Panc1 (cell line): ENCODE measurements around the gene DPM2. TPM values are rescaled to one million over a fixed set of nuclear protein-coding genes. Genes with fewer than 3 reads are reported as not detected.

Source experiments
- ATAC-seq: fragments of 200-7000 bp; cut with Tn5 transposase; 2 replicates; pipeline ENCODE4 v1.9.1; 2020; ENCODE audit warnings: mild to moderate bottlenecking, moderate library complexity
- BruUV-seq: library from RNA; stranded (reverse); fragments of 400-500 nt; replicated peaks from 2 replicates; lab custom pipeline; 2021; lab: Mats Ljungman, UMichigan
- CTCF ChIA-PET: fragments of 300-600 bp; sonication (Branson Sonifier 250); formaldehyde crosslinking; loops from one replicate; lab custom pipeline; 2022; ENCODE audit warnings: antibody characterized with exemption; lab: Charles Lee
- POLR2A ChIA-PET: fragments of 300-600 bp; sonication (Branson Sonifier 250); formaldehyde crosslinking; loops from one replicate; lab custom pipeline; 2022; ENCODE audit warnings: antibody characterized with exemption; lab: Charles Lee
- DNase-seq: peaks from one replicate; pipeline ENCODE4 v3.0.0-alpha.2; 2010; ENCODE audit warnings: low read depth, low spot score
- H3K27ac ChIP-seq: 2 replicates; pipeline ENCODE4 v1.5.1; 2011; ENCODE audit warnings: mild to moderate bottlenecking, low read length, inconsistent platforms
- H3K27me3 ChIP-seq: fragments of 200-500 bp; sonication (Bioruptor generic); 2 replicates; pipeline ENCODE4 v1.6.0; 2014; ENCODE audit warnings: low read length, inconsistent platforms; ENCODE audit not compliant: control insufficient read depth, insufficient read depth
- H3K36me3 ChIP-seq: fragments of 200-500 bp; sonication (Bioruptor generic); 2 replicates; pipeline ENCODE4 v1.5.1; 2014; ENCODE audit warnings: inconsistent platforms, mild to moderate bottlenecking, low read length, moderate library complexity; ENCODE audit not compliant: control insufficient read depth, insufficient read depth
- H3K4me1 ChIP-seq: 2 replicates; pipeline ENCODE4 v1.5.1; 2011; ENCODE audit warnings: inconsistent platforms, mild to moderate bottlenecking, low read length, moderate library complexity; ENCODE audit not compliant: control insufficient read depth, insufficient read depth
- H3K4me3 ChIP-seq, 2 experiments: 2 replicates each; pipeline ENCODE4 v1.5.1; 2011 to 2012; ENCODE audit warnings: low read depth in 2 of 2, low read length in 2 of 2, mild to moderate bottlenecking in 2 of 2, inconsistent platforms in 1 of 2, moderate library complexity in 1 of 2
- H3K9me3 ChIP-seq: fragments of 200-500 bp; sonication (Bioruptor generic); 2 replicates; pipeline ENCODE4 v1.5.1; 2014; ENCODE audit warnings: low read depth, mild to moderate bottlenecking, inconsistent platforms, low read length, moderate library complexity; ENCODE audit not compliant: control insufficient read depth, insufficient read depth
- CTCF ChIP-seq: fragments of 450-650 bp; IDR thresholded peaks from 2 replicates; pipeline ENCODE4 v1.5.1; 2017; ENCODE audit warnings: mild to moderate bottlenecking
- POLR2AphosphoS5 ChIP-seq: IDR thresholded peaks from 2 replicates; pipeline ENCODE4 v1.6.1; 2012; ENCODE audit warnings: mild to moderate bottlenecking, low read depth, low read length, moderate library complexity
- REST ChIP-seq, 2 experiments: IDR thresholded peaks; 2 replicates each; pipeline ENCODE4 v1.6.1; 2011 to 2012; ENCODE audit warnings: low read depth in 2 of 2, control low read depth in 1 of 2, low read length in 1 of 2, mild to moderate bottlenecking in 1 of 2, moderate library complexity in 1 of 2; ENCODE audit not compliant: insufficient read depth in 1 of 2
- SIN3A ChIP-seq: IDR thresholded peaks from 2 replicates; pipeline ENCODE4 v1.6.1; 2012; ENCODE audit warnings: low read depth, mild to moderate bottlenecking, low read length, moderate library complexity, borderline replicate concordance; ENCODE audit not compliant: insufficient read depth
- TCF7L2 ChIP-seq: IDR thresholded peaks from 2 replicates; pipeline ENCODE4 v1.6.1; 2011; ENCODE audit warnings: mild to moderate bottlenecking, low read depth, low read length, inconsistent platforms
- in situ Hi-C: cut with HindIII; loops from 2 replicates; pipeline ENCODE4 v1.10.0; 2016; ENCODE audit warnings: low sequenced_read_pairs, low pct_unique_long_range_greater_than_20kb
- intact Hi-C: fragments of 100-400 bp; cut with micrococcal nuclease; formaldehyde crosslinking; loops from one replicate; pipeline ENCODE4 v1.10.0; 2022; ENCODE audit not compliant: unreplicated experiment
- total RNA-seq: library from RNA; stranded (reverse); gene quantifications from one replicate; pipeline ENCODE4 v1.2.1, GENCODE V29; 2021; ENCODE audit not compliant: unreplicated experiment

Gene DPM2
- total RNA-seq, 1 experiment from 2014 or later = 58.7 TPM

DNA sequence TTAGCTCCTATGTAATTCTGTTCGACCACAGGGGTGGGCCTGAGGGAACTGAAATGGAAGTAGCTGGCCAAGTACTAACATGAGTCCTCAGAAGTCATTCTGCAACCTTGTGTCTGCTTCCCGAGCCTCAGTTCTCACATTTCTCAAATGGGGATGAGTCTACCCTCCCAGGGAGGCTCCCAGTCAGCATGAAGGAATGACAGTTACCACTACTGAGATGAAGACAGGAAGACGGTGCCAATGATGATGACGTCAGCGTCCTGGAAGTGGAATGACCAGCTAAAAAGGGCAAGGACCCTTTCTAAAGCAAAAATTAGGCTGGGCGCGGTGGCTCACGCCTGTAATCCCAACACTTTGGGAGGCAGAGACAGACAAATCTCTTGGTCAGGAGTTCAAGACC is 13.9 kb downstream of the DPM2 start:
- ATAC-seq (no peak), DNase-seq (no peak)
- Histone ChIP-seq H3K4me1 (peaks cover 21% of the 10 kb centered on the region), H3K9me3 (no peaks in the 10 kb centered on the region), H3K36me3 (no peaks in the 10 kb centered on the region), H3K27ac (no peak overlapping the region), H3K27me3 (no peaks in the 10 kb centered on the region), H3K4me3 (no peak overlapping the region)
- ChIA-PET CTCF (no interaction called here), POLR2A (no interaction called here)
- no TSS peak for BruUV-seq
- intact Hi-C loops (loop anchor here (5.0 kb wide), 1 partner anchor 181 kb away; no protein-coding TSS in a partner anchor), in situ Hi-C loops (no loop called here)
- no peak for TF ChIP-seq POLR2AphosphoS5
- no peak for TF ChIP-seq SIN3A

- no peaks in the 10 kb centered on the region for H3K9me3 ChIP-seq
- intact Hi-C loops = loop anchor here (5.0 kb wide), 1 partner anchor 181 kb away; no protein-coding TSS in a partner anchor
Measured at GRCh38 chr9:127923046-127923445, 14.6 kb downstream of the DPM2 start.

More at GRCh38 chr9:127923046-127923445, 14.6 kb downstream of the DPM2 start:
- no peaks in the 10 kb centered on the region for H3K27me3 ChIP-seq
- in situ Hi-C loops = no loop called here
- no peak for DNase-seq
- TF ChIP-seq TCF7L2 (no peak), SIN3A (no peak), CTCF (no peak), POLR2AphosphoS5 (no peak), REST (IDR thresholded peaks at IDR 0.05; ENCODE audit: insufficient read depth in 1 of 2, low read depth in 2 of 2, low read length in 1 of 2) (no peak)
- H3K4me3 ChIP-seq = no peak overlapping the region
- H3K27ac ChIP-seq = no peak overlapping the region
- H3K4me1 ChIP-seq = peaks cover 22% of the 10 kb centered on the region
- ATAC-seq = no peak
- H3K36me3 ChIP-seq = no peaks in the 10 kb centered on the region
- no TSS peak for BruUV-seq
- ChIA-PET CTCF (no interaction called here), POLR2A (no interaction called here)
